Prostate gland (tissue), 2 donors: ENCODE data around the gene LACC1.

Experiments
- POLR2A ChIP-seq: fragments of 450-650 bp; IDR thresholded peaks from one replicate; pipeline ENCODE4 v1.6.1; 2016; ENCODE audit warnings: antibody characterized with exemption, mild to moderate bottlenecking
- POLR2AphosphoS5 ChIP-seq: sonication (generic); formaldehyde crosslinking; IDR thresholded peaks from one replicate; pipeline ENCODE4 v1.6.1; 2017; ENCODE audit warnings: antibody characterized with exemption
- TF ChIP-seq, protein P1 (sequence below), 4 experiments: fragments of 200-600 bp in 2 of 4; fragments of 450-650 bp in 2 of 4; sonication (generic) in 2 of 4; IDR thresholded peaks; 1 replicate in 3 of 4; 2 replicates in 1 of 4; pipeline ENCODE4 v1.5.1; 2016 to 2019; ENCODE audit warnings: antibody characterized with exemption in 4 of 4, mild to moderate bottlenecking in 2 of 4, moderate library complexity in 2 of 4

- TF ChIP-seq, protein P1, sequence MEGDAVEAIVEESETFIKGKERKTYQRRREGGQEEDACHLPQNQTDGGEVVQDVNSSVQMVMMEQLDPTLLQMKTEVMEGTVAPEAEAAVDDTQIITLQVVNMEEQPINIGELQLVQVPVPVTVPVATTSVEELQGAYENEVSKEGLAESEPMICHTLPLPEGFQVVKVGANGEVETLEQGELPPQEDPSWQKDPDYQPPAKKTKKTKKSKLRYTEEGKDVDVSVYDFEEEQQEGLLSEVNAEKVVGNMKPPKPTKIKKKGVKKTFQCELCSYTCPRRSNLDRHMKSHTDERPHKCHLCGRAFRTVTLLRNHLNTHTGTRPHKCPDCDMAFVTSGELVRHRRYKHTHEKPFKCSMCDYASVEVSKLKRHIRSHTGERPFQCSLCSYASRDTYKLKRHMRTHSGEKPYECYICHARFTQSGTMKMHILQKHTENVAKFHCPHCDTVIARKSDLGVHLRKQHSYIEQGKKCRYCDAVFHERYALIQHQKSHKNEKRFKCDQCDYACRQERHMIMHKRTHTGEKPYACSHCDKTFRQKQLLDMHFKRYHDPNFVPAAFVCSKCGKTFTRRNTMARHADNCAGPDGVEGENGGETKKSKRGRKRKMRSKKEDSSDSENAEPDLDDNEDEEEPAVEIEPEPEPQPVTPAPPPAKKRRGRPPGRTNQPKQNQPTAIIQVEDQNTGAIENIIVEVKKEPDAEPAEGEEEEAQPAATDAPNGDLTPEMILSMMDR (IDR thresholded peaks at IDR 0.05): no peak
- TF ChIP-seq POLR2A (no peak), POLR2AphosphoS5 (no peak)
These were observed 4.5 kb downstream of the LACC1 start for GRCh38 chr13:43884222-43884621.
